HT-29 (cell line): ENCODE results near the gene MATR3. TPM values are rescaled to one million over a fixed set of nuclear protein-coding genes. Genes with fewer than 3 reads are reported as not detected.

Source experiments
- small RNA-seq: library from RNA; depleted of rRNA; stranded (forward); fragments of <200 nt; gene quantifications from one replicate; pipeline ENCODE3, GENCODE V24; 2014
- total RNA-seq: library from RNA; depleted of rRNA; stranded (reverse); fragments of >200 nt; shearing (Covaris generic); gene quantifications from 2 replicates; pipeline ENCODE4 v1.2.3, GENCODE V29; 2014; rRNA removed

The MATR3 gene
- total RNA-seq, 1 experiment from 2014 or later = 179 TPM

Small RNAs within 50 kb of the gene (small RNA-seq; reads per million reads assigned to genes)
- gene RNA5SP195 (1.1 reads per million, percentile 39 among the genes with 10 or more reads in this experiment), gene SNORA74A (6.6 reads per million, percentile 85 among the genes with 10 or more reads in this experiment), gene SNORA74D (27.8 reads per million, percentile 93 among the genes with 10 or more reads in this experiment)

Other genes starting within 250 kb of the MATR3 start
- gene SIL1, start 95.4 kb upstream of the MATR3 start, total RNA-seq = 23.1 and 32.1 TPM in 2 replicates
- gene PAIP2, start 48.1 kb downstream of the MATR3 start, total RNA-seq = 28.5 and 29.4 TPM in 2 replicates
- gene SLC23A1, start 89.6 kb downstream of the MATR3 start, total RNA-seq = 0.39 and 0.74 TPM in 2 replicates
- gene MZB1, start 96.2 kb downstream of the MATR3 start, total RNA-seq = 0.25 TPM in 1 of 2 replicates, not detected in the other
- gene PROB1, start 101.4 kb downstream of the MATR3 start, total RNA-seq = 1.5 and 2.0 TPM in 2 replicates
- gene SPATA24, start 110.3 kb downstream of the MATR3 start, total RNA-seq = 3.8 and 10.4 TPM in 2 replicates
- 0.44 and 0.81 TPM in 2 replicates for gene DNAJC18, start 145.8 kb downstream of the MATR3 start, total RNA-seq
- gene ECSCR, start 169.0 kb downstream of the MATR3 start, total RNA-seq = not detected in 2 replicates
- gene SMIM33, start 177.3 kb downstream of the MATR3 start, total RNA-seq = 0.05 TPM in 1 of 2 replicates, not detected in the other
- gene STING1, start 189.0 kb downstream of the MATR3 start, total RNA-seq = 19.1 and 26.1 TPM in 2 replicates